Urinary bladder (tissue), 4 donors: ENCODE measurements around the gene STAMBP. TPM values are rescaled to one million over a fixed set of nuclear protein-coding genes. Genes with fewer than 3 reads are reported as not detected.
"Not testable (repeated sequence)": the region's sequence is repeated elsewhere in the genome, so short reads cannot be mapped to it uniquely, and the experiment has no call there.

Source experiments
- DNase-seq: peaks from one replicate; pipeline ENCODE4 v3.0.0-alpha.2; 2015; ENCODE audit errors: extremely low spot score
- H3K27ac ChIP-seq: one replicate; pipeline ENCODE4 v1.5.1; 2013; ENCODE audit warnings: low read depth, mild to moderate bottlenecking, moderate library complexity
- H3K36me3 ChIP-seq: one replicate; pipeline ENCODE4 v1.6.1; 2013; ENCODE audit warnings: mild to moderate bottlenecking, moderate library complexity; ENCODE audit not compliant: insufficient read depth
- H3K4me1 ChIP-seq: one replicate; pipeline ENCODE4 v1.6.1; 2013; ENCODE audit warnings: mild to moderate bottlenecking, moderate library complexity; ENCODE audit not compliant: insufficient read depth
- H3K4me3 ChIP-seq: one replicate; pipeline ENCODE4 v1.5.1; 2013; ENCODE audit warnings: low read depth, low read length
- WGBS: extraction: QIAGEN DNeasy Blood & Tissue Kit; methylation state at CpG from one replicate; pipeline ENCODE4 v1.1.7; 2013; 5-methylcytosine and 5-hydroxymethylcytosine counted together
- polyA plus RNA-seq: library from polyadenylated mRNA; stranded (reverse); fragments of 200-250 nt; gene quantifications from one replicate; pipeline ENCODE4 v1.2.3, GENCODE V29; 2013
- total RNA-seq: library from RNA; depleted of rRNA; stranded (reverse); fragments of >200 nt; gene quantifications from one replicate; pipeline ENCODE4 v1.2.3, GENCODE V29; 2014
- donor health status: healthy with polysubstance abuse.
- donor health status: healthy.

Gene STAMBP
- total and polyA plus RNA-seq, 2 donors, result 30.4 to 35.2 TPM

DNA sequence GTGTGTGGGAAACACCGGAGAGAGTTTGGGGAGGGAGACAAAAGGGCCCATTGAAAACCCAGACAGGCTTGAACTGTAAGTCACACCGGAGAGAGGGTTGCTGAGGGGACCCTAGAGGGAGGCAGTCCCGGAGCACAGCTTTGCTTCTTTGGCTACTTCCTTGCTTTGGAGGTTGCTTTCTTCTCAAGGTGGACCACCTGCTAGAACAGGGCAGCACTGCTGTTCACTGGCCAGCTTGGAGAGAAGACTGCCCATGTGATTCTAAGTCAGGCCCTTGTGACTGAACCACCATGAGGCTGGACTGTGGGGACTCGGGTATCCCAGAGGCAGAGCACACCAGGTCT is 68.5 kb downstream of the STAMBP start:
- 42% methylated on average over 4 of the region's 4 CpGs for WGBS
- Histone ChIP-seq H3K4me3 (no peak overlapping the region), H3K27ac (no peak overlapping the region), H3K4me1 (no peaks in the 10 kb centered on the region), H3K36me3 (no peaks in the 10 kb centered on the region)
- DNase-seq, result no peak

DNA sequence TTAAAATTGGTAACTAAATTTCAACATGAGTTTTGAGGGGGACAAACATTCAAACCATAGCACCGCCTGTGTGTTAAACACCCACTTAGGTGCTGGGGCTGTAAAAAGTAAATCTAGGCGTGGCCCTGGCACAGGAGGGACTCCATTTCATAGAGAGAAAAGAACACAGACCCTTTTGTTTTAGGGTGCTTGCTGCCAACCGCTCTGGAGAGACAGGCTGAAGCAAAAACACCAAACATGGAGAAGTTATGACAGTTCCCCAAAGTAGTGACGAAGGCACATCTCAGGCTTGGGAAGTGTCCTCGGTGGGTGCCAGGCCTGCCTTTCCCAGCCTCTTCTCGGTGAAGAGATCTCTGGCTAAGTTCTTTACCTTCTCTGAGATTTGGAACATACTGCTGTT is 69.2 kb downstream of the STAMBP start:
- no peaks in the 10 kb centered on the region for H3K4me1 ChIP-seq

DNA sequence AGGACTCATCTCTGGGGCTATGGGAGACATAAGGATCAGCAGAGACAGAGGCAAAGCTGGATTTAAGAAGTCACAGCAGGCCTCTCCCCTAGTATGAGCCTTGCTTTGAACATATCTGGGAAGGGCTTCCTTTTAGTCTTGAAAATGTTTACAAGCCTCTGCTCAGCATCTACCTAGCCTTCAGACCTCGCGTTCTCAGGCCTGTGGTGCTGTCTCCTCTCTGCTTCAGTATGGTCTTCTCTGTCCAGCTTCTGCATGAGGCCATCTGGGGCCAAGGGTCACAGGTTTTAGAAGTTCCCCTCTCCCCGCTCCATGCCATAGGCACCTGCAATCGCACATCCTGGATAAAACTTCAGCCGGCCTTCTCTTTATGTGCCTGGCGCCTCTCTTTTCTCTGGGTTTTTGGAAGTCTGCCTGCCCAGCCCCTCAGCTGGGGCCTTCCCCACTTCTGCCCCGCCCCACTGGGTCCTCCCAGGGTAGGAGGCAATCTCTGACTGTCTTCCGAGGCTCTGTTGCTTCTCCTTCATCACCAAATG is 71.1 kb downstream of the STAMBP start:
- WGBS, result 47% methylated on average over 8 of the region's 8 CpGs
- Histone ChIP-seq H3K27ac (no peak overlapping the region), H3K4me3 (no peak overlapping the region), H3K4me1 (no peaks in the 10 kb centered on the region), H3K36me3 (no peaks in the 10 kb centered on the region)
- DNase-seq, result no peak

More for the DNA sequence above, 69.2 kb downstream of the STAMBP start:
- H3K4me3 ChIP-seq, result no peak overlapping the region
- H3K36me3 ChIP-seq, result no peaks in the 10 kb centered on the region
- no peak overlapping the region for H3K27ac ChIP-seq
- 50% methylated on average over 6 of the region's 6 CpGs for WGBS
- no peak for DNase-seq

DNA sequence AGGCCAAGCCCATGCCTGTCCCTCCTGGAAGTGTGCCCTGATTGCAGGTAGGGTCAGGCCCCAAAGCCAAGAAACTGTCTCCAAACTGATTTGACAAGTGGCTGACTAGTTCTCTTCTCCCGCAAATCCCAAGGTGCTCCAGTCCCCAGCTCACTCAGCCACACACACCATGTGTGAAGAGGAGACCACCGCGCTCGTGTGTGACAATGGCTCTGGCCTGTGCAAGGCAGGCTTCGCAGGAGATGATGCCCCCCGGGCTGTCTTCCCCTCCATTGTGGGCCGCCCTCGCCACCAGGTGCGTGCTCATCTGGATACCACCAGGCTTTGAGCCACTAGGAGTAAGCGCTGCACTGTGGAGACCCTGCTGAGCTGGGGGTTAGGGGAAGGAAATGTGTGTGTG is 72.4 kb downstream of the STAMBP start:
- Histone ChIP-seq H3K27ac (no peak overlapping the region), H3K4me3 (no peak overlapping the region), H3K36me3 (no peaks in the 10 kb centered on the region), H3K4me1 (no peaks in the 10 kb centered on the region)
- DNase-seq, result no peak
- WGBS, result 59% methylated on average over 10 of the region's 10 CpGs

DNA sequence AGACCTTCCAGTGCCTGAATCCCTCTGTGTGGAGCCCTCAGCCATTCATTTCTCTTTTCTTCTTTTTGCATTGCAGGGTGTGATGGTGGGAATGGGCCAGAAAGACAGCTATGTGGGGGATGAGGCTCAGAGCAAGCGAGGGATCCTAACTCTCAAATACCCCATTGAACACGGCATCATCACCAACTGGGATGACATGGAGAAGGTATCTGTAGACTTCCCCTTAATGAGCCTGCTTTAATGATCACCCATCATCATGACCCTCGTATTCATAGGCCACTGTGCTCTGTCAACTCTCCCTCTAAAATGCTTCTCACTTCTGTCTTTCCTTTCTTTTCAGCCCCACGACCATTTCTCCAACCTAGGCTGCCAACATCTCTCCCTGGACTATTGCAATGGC is 73.5 kb downstream of the STAMBP start:
- Histone ChIP-seq H3K27ac (no peak overlapping the region), H3K4me1 (no peaks in the 10 kb centered on the region), H3K4me3 (no peak overlapping the region), H3K36me3 (no peaks in the 10 kb centered on the region)
- 56% methylated on average over 4 of the region's 4 CpGs for WGBS
- no peak for DNase-seq

DNA sequence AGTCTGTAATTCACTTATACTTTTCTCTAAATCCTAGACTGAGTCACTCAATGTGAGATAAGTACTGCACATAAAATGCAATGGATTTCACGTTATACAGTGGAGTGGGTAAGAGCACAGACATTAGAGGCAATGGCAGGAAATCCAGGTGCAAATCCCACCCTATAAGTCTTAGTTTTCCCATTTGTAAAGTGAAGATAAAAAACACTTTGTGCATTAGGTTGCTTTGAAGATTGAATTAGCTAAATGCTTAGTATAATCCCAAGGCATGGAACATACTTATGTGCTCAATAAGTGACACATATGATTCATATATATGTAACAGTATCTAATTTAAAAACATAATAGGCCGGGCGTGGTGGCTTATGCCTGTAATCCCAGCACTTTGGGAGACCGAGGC is 74.6 kb downstream of the STAMBP start:
- no peak overlapping the region for H3K27ac ChIP-seq
- 52% methylated on average over 4 of the region's 4 CpGs for WGBS
- no peaks in the 10 kb centered on the region for H3K36me3 ChIP-seq
- H3K4me1 ChIP-seq, result no peaks in the 10 kb centered on the region
- no peak overlapping the region for H3K4me3 ChIP-seq
- DNase-seq, result no peak

DNA sequence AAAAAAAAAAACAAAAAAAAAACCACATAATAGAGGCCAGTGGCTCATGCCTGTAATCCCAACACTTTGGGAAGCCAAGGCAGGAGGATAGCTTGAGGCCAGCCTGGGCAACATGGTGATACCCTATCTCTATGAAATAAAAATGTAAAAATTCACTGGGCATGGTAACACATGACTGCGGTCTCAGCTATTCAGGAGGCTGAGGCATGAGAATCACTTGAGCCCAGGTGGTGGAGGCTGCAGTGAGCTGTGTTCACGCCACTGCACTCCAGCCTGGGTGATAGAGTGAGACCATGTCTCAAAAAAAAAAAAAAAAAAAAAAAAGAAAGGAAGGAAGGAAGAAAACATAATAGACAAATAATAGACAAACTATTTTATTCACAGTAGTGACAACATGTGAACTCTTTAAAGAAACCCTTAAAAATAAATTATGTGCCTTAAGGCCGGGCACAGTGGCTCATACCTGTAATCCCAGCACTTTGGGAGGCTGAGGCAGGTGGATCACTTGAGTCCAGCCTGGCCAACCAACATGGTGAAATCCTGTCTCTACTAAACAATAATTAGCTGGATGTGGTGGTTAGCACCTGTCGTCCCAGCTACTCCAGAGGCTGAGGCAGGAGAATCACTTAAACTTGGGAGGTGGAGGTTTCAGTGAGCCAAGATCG is 75.3 kb downstream of the STAMBP start:
- H3K4me3 ChIP-seq, H3K27ac ChIP-seq, H3K36me3 ChIP-seq, DNase-seq, H3K4me1 ChIP-seq: not testable (repeated sequence)
- 64% methylated on average over 5 of the region's 5 CpGs for WGBS

DNA sequence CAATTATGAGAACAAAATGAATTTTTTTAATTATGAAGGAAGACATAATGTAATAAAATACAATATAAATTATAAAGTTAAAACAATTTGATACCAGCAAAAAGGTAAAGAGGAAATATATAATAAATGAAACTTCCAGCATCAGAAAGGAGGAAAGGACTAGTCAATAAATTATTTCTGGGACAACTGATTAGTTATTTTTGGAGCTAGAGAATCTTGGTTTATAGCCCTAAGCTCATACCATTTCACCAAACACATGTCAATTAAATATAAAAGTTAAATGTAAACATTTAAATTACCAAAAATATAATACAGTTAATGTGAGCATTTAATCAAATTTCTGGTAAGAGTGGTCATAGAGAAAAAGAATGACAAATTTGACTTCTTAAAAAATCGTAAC is 76.2 kb downstream of the STAMBP start:
- no peak overlapping the region for H3K4me3 ChIP-seq

DNA sequence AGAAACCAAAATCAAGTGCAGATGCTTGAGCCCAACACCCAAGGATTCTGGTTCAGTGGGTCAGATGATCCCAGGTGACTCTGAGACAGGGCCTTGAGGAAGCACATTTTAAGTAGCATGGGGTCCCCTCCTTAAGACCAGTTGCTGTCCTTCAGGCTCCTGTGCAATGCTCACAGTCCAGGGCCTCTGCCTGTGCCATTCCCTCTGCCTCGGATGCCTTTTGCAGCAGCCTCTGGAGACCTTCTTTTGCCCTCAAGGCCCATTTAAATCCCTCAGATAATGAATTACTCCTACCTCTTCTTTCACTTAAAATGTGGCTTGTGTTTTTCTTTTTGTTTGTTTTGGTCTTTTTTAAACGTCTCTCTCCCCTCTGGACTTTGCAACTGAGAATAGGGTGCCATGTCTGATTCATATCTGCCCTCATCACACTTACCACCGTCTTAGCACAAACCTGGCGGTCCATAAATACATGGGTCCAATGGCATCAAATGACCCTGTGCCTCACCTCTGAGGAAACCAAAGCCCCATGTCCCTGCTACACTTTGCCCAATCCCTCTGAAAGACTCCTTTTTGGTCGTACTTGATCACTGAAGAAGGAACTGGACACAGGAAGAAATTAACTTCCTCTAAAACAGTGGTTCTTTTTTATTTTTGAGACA is 78.2 kb downstream of the STAMBP start:
- Histone ChIP-seq H3K27ac (no peak overlapping the region), H3K36me3 (no peaks in the 10 kb centered on the region)
- WGBS, result 49% methylated on average over 5 of the region's 5 CpGs

More for the DNA sequence above, 76.2 kb downstream of the STAMBP start:
- Histone ChIP-seq H3K4me1 (no peaks in the 10 kb centered on the region), H3K36me3 (no peaks in the 10 kb centered on the region), H3K27ac (no peak overlapping the region)
- DNase-seq, result no peak
- WGBS, result 64% methylated on average over 1 of the region's 1 CpG

DNA sequence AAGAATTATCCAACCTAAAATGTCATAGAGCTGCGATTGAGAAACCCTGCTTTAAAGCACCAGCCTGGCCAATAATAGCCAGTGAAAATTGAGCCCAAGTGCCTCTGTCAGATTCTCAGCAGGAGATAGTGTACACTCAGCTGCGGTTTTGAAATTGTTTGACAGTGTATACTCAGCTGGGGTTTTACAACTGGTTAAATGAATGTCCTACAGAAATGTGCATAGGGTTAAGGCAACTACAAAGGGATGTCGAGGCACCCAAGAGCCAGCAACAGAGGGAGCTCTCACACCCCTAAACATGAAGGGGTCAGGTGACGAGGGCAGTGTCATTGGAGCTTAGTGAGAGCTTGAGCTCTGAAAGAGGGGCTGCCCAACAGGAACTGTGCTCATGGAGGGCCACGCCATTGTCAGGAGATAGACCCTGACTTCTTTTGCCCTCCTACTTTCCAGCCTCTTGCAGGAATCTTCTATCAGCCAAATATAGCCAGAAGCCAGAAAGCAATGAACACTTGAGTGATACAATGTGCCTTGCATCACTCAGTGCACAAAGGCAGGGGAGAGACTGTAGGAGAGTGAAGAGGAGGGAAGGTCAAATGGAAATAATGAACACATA is 79.2 kb downstream of the STAMBP start:
- 45% methylated on average over 5 of the region's 5 CpGs for WGBS
- H3K27ac ChIP-seq, result no peak overlapping the region
- no peak for DNase-seq
- no peaks in the 10 kb centered on the region for H3K4me1 ChIP-seq
- H3K4me3 ChIP-seq, result no peak overlapping the region
- H3K36me3 ChIP-seq, result no peaks in the 10 kb centered on the region

More for the DNA sequence above, 78.2 kb downstream of the STAMBP start:
- no peak for DNase-seq
- Histone ChIP-seq H3K4me3 (no peak overlapping the region), H3K4me1 (no peaks in the 10 kb centered on the region)

DNA sequence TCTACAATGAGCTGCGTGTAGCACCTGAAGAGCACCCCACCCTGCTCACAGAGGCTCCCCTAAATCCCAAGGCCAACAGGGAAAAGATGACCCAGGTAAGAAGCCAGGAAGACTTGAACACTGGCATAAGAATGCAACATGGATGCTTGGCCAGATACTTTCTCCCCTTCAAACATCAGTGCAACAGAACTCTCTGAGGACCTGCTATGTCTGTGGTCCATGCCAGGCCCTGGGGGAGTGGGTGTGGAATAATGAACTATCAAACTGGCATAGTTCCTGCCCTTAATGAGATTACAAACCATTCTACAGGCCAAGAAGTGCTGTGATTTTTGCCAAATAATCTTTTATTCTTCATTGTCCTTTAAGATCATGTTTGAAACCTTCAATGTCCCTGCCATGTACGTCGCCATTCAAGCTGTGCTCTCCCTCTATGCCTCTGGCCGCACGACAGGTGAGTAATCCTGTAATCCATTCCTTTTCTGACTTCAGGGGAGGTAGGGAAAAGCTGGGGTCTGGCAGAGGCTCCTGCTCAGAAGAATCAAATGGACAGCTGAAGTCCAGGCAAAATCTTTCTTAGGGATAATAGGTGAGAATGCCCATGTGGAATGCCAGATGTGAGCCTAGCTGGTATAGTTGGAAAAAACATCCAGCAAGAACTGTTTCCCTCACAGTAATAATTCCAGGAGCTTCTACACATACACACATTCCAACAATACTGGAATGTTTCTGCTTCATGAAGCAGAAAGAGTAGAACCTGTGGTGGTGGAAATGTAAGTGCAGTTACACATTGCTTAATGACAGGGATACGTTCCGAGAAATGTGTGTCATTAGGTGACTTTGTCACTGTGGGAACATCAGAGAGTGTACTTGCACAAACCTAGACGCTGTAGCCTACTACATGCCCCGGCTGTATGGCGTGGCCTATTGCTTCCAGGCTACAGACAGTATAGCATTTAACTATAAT is 80.2 kb downstream of the STAMBP start:
- no peaks in the 10 kb centered on the region for H3K36me3 ChIP-seq
- H3K4me1 ChIP-seq, result no peaks in the 10 kb centered on the region
- H3K27ac ChIP-seq, result no peak overlapping the region
- WGBS, result 66% methylated on average over 10 of the region's 10 CpGs
- no peak for DNase-seq
- no peak overlapping the region for H3K4me3 ChIP-seq

DNA sequence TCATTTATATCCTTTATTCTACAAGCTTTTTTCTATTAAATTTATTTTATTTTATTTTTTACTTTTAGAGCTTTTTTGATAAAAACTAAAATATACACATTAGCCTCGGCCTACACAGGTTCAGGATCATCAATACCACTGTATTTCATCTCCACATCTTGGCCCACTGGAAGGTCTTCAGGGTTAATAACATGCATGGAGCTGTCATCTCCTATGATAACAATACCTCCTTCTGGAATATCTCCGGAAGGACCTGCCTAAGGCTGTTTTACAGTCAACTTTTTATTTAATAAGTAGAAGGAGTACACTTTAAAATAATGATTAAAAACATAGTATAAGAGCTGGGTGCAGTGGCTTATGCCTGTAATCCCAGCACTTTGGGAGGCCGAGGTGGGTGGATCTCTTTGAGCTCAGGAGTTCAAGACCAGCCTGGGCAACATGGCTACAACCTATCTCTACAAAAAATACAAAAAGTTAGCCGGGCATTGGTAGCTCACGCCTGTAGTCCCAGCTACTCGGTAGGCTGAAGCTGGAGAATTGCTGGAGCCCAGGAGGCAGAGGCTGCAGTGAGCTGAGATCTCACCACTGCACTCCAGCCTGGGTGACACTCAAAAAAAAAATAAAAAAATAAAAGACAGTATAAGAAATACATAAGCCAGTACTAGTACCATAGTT is 82.2 kb downstream of the STAMBP start:
- no peak overlapping the region for H3K4me3 ChIP-seq
- WGBS, result 59% methylated on average over 6 of the region's 6 CpGs
- H3K4me1 ChIP-seq, result no peaks in the 10 kb centered on the region
- DNase-seq, result no peak
- H3K36me3 ChIP-seq, result no peaks in the 10 kb centered on the region
- no peak overlapping the region for H3K27ac ChIP-seq
